Epithelial cell of prostate (primary cell): ENCODE measurements around the gene HLCS.

Experiments
- DNase-seq: peaks from one replicate; pipeline ENCODE4 v3.0.0-alpha.2; 2011; ENCODE audit warnings: low read depth, low spot score
- H3K27ac ChIP-seq: fragments of 450-650 bp; 2 replicates; pipeline ENCODE4 v1.5.1; 2017; ENCODE audit warnings: mild to moderate bottlenecking

HLCS gene

DNA sequence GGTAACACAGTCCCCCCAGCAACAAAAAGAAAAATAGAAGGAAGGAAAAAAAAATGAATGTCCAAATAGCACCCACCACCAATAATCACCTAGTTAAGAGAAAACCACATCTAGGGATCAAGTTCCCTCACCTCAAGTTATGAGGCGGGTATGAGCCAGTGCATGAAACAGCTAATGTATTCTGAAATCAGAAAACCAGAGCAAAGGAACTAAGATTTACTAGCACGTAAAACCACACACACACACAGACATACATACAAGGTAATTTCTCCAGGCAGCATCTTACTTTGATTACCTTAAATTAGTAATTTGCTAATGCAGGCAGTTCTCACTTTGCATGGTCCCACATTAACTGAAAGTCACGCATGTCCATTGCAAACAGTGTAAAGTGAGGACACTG lies 109.8 kb downstream of the HLCS start:
- no peak overlapping the region for H3K27ac ChIP-seq
- DNase-seq = no peak

DNA sequence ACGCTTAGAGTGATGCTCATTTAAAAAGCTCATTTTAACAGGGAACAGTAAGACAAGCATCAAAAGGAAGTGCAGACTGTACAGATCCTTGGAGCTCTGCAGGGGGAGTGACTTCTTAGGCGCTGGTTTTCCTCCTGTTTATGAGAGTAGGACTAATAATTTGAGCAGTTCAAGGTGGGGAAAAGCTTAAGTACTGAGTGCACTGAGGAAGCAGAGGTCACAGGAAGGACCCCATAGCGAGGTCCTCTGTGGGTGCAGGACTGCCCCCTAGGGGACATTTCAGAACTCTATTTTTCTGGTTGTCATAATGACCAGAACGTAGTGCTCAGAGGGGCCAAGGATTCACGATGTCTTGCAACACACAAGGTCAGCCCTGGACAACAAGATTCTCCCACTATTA lies 112.1 kb downstream of the HLCS start:
- no peak overlapping the region for H3K27ac ChIP-seq
- DNase-seq = no peak

DNA sequence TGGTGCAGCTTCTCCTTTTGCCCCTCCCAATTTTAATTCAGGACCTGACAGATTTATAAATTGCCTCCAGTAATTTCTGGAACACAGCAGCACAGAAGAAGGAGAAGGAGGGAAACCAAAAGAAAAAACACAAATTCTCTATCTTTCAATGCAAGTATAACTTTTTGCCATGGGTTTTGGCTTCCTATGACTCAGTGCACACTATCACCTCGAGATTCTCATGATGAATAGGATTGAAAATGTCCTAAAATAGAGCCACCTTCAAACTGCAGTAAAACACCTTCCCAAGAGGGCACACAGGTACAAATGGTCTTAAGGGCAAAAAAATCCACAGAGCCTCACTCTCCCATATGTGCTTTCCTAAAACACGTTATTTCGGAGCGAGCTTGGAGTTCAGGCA lies 113.6 kb downstream of the HLCS start:
- DNase-seq = no peak
- no peak overlapping the region for H3K27ac ChIP-seq

DNA sequence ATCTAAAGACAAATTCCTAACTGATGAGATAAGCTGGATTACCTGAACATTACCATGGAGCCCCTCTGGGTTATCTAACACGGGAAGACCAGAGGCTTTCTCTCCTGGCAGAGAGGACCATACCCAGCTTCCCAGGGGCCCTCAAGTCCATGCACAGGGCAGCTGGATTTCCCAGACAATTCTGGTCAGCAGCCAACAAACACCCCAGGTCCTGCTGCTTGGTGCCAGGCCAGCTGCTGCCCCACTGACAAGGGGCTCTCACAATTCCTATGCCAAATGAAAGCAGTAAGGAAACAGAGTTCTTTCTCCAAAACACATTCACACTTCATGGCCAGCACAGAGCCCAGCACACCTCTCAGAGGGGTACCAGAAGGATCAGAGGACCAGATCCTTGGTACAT lies 114.2 kb downstream of the HLCS start:
- H3K27ac ChIP-seq = no peak overlapping the region
- DNase-seq = no peak

DNA sequence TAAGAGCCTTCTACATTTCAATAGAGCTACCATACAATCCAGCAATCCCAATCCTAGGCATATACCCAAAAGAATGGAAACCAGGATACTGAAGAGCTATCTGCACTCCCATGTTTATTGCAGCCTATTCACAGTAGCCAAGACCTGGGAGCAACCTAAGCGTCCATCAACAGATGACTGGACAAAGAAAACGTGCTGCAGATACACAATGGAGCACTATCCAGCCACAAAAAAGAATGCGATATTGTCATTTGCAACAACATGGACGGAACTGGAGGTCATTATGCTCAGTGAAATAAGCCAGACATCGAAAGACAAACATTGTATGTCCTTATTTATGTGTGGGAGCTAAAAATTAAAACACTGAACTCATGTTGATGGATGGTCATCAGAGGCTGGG lies 115.3 kb downstream of the HLCS start:
- DNase-seq = no peak
- no peak overlapping the region for H3K27ac ChIP-seq

DNA sequence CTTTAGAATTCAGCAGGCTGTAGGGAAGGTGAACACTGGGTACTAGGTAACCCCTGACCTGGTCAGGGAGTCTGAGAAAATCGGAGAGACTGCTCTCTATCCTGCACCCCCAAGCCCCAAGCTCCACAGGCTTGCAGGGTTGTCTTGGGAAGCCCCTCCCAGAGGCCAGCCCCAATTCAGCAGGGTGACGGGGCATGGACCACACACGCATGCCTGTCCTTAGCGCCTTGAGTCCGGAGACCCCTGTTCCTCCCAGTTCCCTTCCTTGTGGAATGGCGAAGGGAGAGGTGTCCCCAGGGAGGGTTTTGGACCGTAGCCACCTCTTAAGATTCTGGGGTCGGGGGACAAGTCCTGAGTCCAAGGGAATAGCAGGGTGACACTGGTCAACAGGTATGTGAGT lies 116.1 kb downstream of the HLCS start:
- no peak overlapping the region for H3K27ac ChIP-seq
- DNase-seq = no peak

DNA sequence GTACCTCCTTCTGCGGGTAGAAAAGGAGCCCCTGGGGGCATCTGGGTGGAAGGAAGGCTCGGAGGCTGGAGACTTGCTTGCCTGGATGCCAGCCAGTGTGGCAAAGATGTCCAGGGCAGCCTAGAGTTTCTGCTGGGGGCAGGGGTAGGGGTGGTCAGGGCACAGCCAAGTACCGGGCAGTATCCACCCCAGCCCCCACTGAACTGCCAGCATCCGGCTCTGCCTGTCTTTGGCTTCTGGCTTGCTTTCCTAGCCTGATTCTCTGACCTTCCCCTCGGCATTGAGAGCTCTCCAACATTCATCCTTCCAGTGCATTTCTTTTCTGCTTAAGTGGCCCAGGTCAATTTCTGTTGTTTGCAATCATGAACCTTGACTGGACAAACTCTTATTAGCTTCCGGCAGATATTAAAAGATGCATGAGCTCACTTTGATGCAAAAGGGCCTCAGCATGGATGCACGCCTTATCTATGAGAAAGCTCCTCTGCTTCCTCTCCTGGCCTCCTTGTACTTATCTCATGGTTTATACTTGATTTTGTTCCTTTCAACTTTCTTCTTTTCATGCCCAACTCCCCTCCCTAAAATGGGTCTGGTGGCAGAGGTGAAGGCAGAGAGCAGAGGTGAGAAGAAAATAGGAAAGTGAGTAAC lies 116.9 kb downstream of the HLCS start:
- no peak overlapping the region for H3K27ac ChIP-seq
- DNase-seq = no peak

DNA sequence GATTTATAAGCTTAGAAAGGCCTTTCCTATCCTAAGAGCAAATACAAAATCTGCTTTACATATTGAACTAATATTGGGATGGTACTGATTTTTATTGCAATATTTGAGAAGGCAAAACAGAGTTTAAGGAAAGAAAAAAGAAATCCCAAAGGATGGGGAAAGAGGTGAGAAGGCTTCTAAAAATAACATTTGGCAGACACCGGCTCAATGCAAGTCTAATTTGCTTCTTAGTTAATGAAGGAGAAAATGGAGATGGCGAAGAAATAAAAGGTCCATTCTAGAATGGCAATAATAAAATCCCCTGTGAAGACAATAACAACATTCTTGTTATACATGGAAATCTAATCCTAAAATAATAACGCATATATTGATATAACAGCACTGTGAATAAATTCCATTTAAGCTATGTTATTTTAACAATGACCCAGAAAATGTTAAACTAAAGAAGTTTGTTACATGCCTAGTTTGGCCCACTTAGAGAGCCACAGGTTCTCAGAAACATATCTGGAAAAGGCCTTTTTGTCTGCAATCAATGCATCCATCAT lies 117.7 kb downstream of the HLCS start:
- no peak overlapping the region for H3K27ac ChIP-seq
- no peak for DNase-seq

DNA sequence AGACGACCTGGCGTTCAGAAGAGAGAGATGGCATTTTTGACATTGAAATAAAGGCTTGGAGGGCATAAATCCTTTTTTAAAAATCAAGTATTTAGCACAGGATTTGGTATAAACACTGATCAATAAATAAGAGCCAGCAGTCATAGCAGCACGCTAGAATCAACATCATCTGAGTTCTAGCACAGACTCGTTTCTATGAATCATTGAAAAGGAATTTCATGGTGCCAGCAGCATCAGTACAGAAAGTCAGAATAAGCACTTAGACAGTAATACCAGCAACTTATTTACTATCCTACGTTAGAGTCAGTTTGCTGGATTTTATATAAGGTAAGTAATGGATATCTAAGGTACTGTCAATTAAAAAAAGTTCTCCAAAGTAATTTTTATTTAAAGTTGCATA lies 119.3 kb downstream of the HLCS start:
- peak overlapping the region; percentile 45 for H3K27ac ChIP-seq

DNA sequence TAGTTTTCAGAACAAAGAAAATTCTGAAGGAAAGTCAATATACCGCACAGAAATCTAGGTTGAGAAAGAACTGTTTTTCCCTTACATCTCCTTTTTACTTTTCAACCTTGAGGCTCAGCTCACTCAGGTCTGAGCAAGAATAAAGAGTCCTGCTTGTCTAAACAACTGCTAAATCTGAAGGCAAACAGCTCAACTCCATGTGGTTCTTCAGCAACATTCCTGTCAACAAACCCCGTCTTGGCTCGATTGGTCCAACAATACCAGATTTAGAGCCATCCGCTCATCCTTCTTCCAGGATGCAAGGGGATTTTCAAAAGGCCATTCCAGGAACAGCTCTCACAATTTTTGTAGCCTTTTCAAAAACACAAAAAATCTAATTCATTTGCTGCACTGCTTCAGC lies 119.8 kb downstream of the HLCS start:
- DNase-seq = peak; percentile 14
- H3K27ac ChIP-seq = peak overlapping the region; percentile 45

More for the DNA sequence above, 119.3 kb downstream of the HLCS start:
- peak; percentile 29 for DNase-seq

DNA sequence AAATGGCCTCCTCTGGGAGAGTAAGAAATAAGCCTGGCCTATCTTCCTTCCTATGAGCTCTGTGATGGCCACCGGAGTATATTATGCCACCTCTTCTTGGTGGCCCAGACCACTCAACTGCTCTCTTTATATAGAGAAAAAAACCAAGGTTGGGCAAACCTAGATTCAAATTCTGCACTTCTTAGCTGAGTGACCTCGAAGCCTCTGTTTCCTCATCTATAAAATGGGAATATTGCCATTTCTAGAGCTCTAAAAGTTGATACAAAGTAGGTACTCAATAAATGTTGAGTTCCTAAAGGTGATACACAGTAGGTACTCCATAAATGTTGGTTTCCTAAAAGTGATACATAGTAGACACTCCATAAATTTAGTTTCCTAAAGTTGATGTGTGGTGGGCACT lies 120.7 kb downstream of the HLCS start:
- DNase-seq = no peak
- no peak overlapping the region for H3K27ac ChIP-seq

DNA sequence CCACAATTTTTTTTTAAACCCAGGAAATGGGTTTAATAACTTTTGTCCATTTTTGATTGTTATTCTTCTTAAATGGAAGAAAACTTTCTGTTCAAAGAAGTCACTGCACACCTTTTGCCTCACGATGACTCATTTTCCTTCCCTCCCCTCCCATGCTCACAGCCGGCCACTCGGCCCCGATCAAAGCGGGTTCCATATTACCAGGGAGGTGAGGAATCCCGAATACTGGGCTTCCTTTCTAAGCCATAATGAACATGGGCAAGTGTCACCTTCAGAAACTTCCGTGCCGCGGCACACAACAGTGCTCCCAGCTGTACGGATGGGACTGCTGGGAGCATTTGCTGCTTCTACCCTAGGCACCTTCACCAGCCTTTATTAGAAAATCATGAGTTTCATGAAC lies 121.4 kb downstream of the HLCS start:
- H3K27ac ChIP-seq = no peak overlapping the region
- DNase-seq = no peak

DNA sequence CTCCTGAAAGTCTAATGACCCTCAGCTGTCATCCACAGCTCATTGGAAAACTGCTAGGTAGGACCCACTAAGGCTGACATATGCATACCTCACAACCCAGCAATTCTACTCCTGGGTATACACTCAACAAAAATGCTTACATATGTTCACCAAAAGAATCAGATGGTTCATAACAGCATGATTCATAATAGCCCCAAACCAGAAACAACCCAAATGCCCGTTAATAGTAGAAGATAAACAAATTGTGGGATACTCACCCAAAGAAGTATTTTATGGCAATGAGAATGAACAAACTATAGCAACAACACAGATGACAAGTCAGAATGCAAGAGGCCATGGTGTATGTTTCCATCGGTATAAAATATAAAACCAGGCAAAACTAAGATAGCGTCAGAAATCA lies 124.6 kb downstream of the HLCS start:
- DNase-seq = peak; percentile 3
- H3K27ac ChIP-seq = no peak overlapping the region

DNA sequence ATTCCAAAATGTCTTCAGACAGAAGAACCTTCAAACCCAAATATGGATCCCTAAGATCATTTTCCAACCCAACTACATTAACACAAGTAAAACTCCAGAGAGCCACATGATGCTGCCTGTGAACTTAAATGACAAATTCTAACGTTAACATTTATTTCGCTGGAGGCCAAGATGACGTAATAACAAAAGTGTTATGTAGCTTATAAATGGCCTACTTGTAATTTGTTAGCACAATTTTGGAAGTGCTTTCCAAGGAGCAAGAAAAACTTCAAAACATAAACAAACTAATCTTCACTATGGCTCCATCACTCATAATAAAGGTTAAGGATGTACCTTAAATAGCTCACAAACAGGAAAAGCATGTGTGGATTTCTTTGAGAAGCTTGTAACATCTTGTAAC lies 126.7 kb downstream of the HLCS start:
- no peak for DNase-seq
- H3K27ac ChIP-seq = no peak overlapping the region

DNA sequence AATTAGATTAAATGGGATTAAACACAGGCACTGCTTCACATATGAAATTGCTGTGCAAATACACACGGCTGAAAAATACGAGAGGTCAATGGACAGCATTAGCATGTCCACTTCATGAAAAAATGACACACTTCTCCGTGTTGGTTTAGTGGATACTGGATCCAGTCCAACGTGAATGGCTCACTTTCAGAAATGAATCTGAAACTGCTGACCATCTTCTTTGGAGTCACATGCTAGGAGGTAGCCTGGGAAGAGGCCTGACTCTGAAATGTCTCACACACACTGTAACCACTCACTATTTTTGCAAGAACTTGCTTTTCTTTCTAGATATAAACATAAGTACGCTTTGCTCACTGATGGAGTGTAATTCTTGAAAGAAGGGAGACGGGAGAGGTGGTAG lies 127.3 kb downstream of the HLCS start:
- no peak overlapping the region for H3K27ac ChIP-seq

DNA sequence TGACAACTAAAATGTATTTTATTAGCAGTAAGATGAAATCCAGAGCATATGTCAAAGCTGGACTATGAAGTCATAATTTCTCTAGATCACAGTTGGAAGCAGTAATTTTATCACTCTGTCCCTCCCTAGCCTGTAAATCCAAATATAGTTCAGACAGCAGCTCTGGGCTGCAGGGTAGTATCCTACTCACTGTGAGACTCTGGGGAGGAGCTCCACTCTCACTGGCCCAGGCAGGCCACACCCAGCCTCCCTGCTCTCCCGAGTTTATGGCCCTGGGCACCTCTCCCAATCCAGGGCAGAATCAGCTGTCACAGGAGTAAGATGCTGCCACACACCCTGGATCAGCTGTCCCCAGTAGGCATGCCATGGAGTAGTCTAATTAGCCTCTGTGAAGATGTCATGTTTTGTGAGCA lies 131.1 kb downstream of the HLCS start:
- no peak for DNase-seq
- no peak overlapping the region for H3K27ac ChIP-seq

More for the DNA sequence above, 127.3 kb downstream of the HLCS start:
- no peak for DNase-seq

DNA sequence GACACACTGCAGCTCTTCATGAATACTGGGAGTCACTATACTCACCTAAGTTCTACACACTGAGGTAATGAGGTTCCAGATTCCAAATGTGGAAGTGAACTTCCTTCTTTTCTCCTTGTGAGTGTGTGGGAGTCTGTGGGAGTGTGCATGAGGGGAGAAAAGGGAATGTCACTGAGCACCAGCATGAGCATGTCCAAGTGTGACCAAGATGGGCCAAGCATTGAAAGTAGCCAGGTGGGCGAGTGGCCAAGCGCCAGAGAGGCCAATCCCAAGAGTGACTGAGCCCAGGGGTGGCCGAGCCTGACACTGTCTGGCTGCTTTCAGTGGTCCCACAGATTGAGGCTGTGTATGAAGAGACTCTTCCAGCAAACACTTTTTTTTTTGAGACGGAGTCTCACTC lies 132.3 kb downstream of the HLCS start:
- no peak overlapping the region for H3K27ac ChIP-seq

DNA sequence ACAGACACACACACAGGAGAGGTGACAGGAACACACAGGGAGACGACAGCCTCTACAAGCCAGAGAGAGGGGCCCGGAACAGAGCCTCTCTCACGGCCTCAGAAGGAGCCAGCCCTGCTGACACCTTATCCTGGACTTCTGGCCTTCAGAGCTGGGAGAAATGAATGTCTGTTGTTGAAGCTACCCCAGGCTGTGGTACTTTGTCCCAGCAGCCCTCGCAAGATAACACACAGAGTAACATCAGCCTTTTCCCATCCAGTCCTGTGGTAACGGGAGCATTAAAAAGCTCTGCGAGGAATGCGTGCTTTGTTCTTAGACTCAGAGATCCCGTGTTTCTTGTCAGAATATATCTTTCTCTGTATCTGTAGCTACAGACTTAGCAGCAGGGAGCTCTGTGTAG lies 136.4 kb downstream of the HLCS start:
- no peak overlapping the region for H3K27ac ChIP-seq
- no peak for DNase-seq

More for the DNA sequence above, 132.3 kb downstream of the HLCS start:
- DNase-seq = no peak

DNA sequence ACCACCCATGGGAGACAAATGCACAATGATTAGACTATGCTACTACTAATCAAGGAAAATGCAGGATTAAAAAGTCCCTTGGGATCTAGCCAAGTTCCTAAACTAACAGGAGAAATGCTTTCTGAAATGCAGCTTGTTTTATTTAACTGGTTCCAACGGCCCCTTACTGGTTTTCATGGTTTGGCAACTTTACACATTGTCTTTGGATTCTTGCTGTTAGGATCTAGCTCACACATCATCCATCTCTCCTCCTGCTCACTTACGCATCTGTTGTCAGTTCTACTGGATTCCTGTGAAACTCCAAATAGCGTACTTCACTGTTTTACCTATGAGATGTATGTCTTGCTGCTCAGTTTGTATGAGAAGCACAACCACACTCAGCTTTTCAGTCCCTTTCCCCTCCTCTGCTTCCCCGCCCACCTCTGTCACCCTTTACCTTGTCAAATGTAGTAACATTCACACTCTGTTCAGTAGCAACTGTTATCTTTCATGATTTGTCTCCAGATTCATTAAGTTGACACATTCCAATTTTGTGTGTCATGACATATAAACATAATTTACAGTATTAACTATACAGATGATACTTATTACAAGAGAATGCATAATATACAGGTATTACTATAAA lies 137.5 kb downstream of the HLCS start:
- DNase-seq = no peak
- H3K27ac ChIP-seq = no peak overlapping the region

DNA sequence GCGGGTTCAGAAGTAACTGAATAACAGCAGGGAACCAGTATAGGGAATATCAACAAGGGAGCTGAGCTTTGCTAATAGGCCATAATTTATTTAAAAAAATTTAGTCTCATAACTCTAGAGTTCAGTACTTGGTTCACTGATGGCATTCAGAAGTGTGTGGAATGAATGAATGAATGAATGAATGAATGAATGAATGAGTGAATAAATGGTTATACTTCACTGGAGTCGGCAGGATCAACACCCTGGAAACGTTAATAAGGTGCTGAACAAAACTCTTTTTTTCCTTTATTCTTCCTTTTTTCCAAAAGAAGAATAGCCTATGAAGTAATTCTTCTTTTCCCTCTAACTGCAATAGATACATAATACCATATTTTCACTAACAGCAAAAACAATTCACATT lies 138.3 kb downstream of the HLCS start:
- no peak overlapping the region for H3K27ac ChIP-seq
- DNase-seq = no peak

DNA sequence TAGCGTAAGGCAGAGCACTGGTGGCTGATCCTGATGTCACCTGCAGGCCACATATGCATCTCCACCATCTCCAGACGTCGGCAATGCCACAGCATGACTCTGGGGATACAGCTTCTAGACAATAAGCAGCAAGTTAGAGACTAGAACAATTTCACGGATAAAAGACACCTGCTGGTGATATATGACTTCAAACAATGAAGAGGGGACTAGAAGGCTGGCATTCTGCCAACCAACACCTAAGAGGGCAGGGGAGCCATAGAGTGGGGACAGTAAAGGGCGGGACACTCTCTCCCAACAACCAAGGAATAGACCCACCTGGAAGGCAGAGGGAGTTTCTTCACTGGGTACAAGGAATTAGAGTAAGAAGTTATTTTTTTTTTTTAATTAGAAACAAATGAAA lies 140.8 kb downstream of the HLCS start:
- H3K27ac ChIP-seq = no peak overlapping the region
- no peak for DNase-seq

DNA sequence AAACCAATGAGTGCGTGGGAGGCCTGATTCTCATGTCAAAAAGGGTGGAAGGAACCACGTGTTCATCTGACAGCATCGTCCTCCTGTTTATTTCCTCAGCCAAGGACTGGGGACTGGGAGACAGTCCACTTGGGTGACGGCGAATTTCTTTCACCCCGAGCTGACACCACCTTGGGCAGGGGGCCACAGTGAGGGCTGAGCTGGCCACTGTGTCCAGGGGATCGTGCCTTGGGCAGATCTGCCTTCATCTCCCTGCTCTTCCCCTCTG lies 145.5 kb downstream of the HLCS start:
- DNase-seq = no peak
- no peak overlapping the region for H3K27ac ChIP-seq
